IPS-18c (cell line): ENCODE results near the gene C12orf76.
"Not testable (repeated sequence)": the region's sequence is repeated elsewhere in the genome, so short reads cannot be mapped to it uniquely, and the experiment has no call there.

ENCODE experiments used
- H3K4me3 ChIP-seq: 2 replicates; pipeline ENCODE4 v1.7.0; 2013; ENCODE audit warnings: low read depth, mild to moderate bottlenecking, low read length, moderate library complexity; ENCODE audit not compliant: insufficient read depth
- H3K9me3 ChIP-seq: one replicate; pipeline ENCODE4 v1.6.1; 2013; ENCODE audit warnings: mild to moderate bottlenecking, low read length, moderate library complexity; ENCODE audit not compliant: control insufficient read depth, insufficient read depth

Gene C12orf76

DNA sequence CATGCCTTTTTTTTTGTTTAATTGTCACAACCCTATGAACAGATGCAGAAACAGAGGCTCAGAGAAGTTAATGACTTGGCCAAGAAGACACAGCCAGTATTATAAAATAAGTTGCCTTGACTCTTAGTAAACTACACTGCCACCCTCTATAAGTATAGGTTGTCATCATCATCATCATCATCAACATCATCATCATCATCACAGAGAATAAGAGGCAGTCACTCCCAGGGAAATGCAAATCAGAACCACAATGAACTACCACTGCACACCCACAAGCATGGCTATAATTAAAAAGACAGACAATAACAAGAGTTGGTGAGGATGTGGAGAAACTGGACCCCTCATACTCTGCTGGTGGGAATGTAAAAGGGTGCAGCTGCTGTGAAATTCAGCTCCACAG lies 23.2 kb upstream of the C12orf76 start:
- Histone ChIP-seq H3K4me3 (no peak overlapping the region), H3K9me3 (no peaks in the 10 kb centered on the region)

- Histone ChIP-seq H3K4me3 (no peak overlapping the region), H3K9me3 (no peaks in the 10 kb centered on the region)
These were observed 20.3 kb upstream of the C12orf76 start for GRCh38 chr12:110068654-110069053.

- not testable (repeated sequence) for H3K4me3 ChIP-seq, H3K9me3 ChIP-seq
These were observed 19.8 kb upstream of the C12orf76 start for GRCh38 chr12:110068115-110068514.

GRCh38 chr12:110067531-110067930 lies 19.2 kb upstream of the C12orf76 start:
- H3K9me3 ChIP-seq, result no peaks in the 10 kb centered on the region

DNA sequence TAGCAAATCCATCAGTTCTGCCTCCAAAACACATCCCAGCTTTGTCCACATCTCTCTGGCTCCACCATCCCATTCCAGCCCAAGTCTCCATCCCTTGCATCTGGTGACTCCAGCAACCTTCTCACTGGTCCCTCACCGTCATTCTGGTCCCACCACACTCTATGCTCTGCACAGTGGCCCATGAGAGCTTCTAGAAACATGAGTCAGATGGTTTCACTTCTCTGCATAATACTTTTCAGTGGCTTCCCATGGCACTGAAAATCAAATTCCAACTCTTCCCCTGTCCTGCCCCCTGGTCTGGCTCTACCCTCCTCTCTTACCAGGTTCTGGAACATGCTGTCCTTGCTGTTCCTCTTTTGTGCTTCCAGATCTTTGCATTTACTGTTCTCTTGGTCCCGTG lies 17.2 kb upstream of the C12orf76 start:
- H3K9me3 ChIP-seq, result no peaks in the 10 kb centered on the region
- no peak overlapping the region for H3K4me3 ChIP-seq

More at GRCh38 chr12:110067531-110067930, 19.2 kb upstream of the C12orf76 start:
- H3K4me3 ChIP-seq, result no peak overlapping the region

GRCh38 chr12:110062241-110062640 lies 13.9 kb upstream of the C12orf76 start:
- H3K9me3 ChIP-seq, result no peaks in the 10 kb centered on the region
- no peak overlapping the region for H3K4me3 ChIP-seq

DNA sequence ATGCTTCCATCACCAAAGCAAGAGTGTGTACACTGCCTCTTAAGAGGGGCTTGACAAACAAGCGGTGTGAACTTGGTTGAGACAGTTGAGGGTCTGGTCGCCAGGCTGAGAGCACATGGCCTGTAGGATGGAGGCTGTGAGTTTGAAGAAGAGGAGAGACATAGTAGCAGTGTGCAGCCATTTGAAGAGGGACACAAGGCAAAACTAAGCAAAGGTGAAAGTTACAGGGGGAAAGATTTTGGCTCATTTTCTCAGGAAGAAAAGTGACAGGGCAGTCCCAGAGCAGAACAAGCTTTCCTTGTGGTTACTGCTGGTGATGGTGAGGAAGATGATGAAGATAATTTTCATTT lies 11.3 kb upstream of the C12orf76 start:
- Histone ChIP-seq H3K4me3 (no peak overlapping the region), H3K9me3 (no peaks in the 10 kb centered on the region)

DNA sequence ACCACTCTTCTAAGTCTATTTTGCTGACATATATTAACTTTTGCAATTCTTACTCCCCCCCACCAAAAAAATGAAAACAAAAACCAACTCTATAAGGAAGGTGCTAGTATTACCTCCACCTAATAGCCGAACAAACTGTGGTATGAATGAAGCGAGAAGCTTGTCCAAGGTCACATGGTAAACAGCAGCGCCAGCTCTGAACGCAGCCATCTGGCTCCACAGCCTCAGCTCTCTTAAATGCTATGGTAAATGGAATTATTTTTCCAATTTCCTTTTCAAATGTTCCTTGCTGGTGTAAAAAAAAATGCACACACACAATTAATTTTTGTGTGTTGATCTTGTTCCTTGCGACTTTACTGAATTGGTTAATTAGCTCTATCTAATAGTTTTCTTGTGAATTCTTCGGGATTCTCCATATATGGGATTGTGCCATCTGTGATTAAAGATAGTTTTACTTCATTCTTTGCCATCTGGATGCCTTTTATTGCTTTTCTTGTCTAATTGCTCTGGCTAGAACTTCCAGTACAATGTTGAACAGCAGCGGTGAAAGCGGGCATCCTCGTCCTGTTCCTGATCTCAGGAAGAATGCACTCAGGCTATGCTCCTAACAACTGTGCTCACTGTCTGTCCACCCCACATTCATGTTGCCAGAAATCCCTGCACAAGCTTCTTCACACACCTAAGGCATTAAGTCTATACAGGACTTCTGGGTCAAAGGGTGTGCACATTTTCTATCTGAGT lies 10.7 kb upstream of the C12orf76 start:
- H3K4me3 ChIP-seq, result no peak overlapping the region
- H3K9me3 ChIP-seq, result no peaks in the 10 kb centered on the region

GRCh38 chr12:110056643-110057042 lies 8.3 kb upstream of the C12orf76 start:
- H3K9me3 ChIP-seq, H3K4me3 ChIP-seq: not testable (repeated sequence)

GRCh38 chr12:110055375-110056352 lies 7.3 kb upstream of the C12orf76 start:
- H3K4me3 ChIP-seq, H3K9me3 ChIP-seq: not testable (repeated sequence)

DNA sequence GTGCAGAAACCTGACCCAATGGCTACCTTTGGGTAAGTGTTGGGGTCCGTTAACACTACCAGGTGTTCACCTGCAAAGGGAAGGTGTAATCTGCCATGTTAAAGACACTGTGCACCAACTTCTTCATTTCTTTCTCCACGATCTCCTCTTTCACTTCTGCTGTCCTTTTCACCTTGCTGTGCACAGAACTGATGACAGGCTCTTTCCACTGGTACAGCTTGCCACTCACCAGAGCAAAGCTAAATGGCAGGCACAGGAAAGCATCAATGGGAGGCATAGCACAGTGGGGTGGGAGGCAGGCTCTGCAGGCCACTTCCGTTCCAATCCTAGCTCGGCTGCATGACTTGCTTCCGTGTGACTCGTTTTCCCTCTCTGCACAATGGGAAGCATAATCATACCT lies 2.6 kb upstream of the C12orf76 start:
- H3K4me3 ChIP-seq, result no peak overlapping the region
- H3K9me3 ChIP-seq, result no peaks in the 10 kb centered on the region

- not testable (repeated sequence) for H3K9me3 ChIP-seq, H3K4me3 ChIP-seq
These were observed 1.3 kb upstream of the C12orf76 start for GRCh38 chr12:110049666-110050065.

DNA sequence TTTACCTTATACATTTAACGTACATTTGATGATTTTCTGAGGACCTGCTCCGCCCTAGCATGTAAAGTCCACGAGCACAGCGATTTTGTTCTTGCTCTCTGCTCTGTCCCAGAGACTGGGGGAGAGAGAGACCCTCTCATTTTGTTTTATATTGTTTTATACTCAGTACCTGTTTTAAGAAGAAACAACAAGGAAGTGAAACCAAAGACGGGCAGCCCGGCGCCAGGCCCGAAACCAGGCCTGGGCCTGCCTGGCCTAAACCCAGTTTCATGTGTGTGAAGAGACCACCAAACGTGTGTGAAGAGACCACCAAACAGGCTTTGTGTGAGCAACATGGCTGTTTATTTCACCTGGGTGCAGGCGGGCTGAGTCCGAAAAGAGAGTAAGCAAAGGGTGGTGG lies 712 bp upstream of the C12orf76 start:
- H3K4me3 ChIP-seq, result peak overlapping the region; percentile 85; the same call in 1 of the 2 replicates
- H3K9me3 ChIP-seq, result not testable (repeated sequence)

DNA sequence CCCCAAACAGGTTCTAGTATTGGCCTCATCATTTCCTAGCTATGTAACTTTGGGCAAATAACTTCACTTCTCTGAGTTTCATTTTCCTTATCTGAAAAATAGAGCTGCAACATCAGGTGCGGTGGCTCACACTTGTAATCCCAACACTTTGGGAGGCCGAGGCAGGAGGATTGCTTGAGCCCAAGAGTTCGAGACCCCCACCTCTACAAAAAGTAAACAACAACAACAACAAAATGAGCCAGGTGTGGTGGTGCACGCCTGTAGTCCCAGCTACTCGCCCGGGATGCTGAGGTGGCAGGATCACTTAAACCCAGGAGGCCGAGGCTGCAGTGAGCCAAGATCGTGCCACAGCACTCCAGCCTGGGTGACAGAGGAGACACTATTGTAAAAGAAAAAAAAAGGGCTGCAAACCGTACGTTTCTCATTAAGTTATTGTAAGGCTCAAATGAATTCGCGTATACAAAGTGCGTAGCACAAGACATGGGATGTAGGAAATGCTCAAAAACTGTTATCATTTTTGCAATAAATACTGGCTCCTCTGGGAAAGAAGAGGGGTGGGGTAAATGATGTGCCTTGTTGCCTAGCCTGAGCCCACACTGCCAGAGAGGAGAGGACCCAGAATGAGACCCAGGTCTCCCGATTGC lies 903 bp downstream of the C12orf76 start:
- Histone ChIP-seq H3K9me3 (no peaks in the 10 kb centered on the region), H3K4me3 (peak overlapping the region; percentile 85)

- H3K9me3 ChIP-seq, result no peaks in the 10 kb centered on the region
- H3K4me3 ChIP-seq, result no peak overlapping the region
These were observed 1.7 kb downstream of the C12orf76 start for GRCh38 chr12:110046451-110047187.

GRCh38 chr12:110042264-110042663 lies 6.1 kb downstream of the C12orf76 start:
- H3K4me3 ChIP-seq, result no peak overlapping the region
- no peaks in the 10 kb centered on the region for H3K9me3 ChIP-seq

DNA sequence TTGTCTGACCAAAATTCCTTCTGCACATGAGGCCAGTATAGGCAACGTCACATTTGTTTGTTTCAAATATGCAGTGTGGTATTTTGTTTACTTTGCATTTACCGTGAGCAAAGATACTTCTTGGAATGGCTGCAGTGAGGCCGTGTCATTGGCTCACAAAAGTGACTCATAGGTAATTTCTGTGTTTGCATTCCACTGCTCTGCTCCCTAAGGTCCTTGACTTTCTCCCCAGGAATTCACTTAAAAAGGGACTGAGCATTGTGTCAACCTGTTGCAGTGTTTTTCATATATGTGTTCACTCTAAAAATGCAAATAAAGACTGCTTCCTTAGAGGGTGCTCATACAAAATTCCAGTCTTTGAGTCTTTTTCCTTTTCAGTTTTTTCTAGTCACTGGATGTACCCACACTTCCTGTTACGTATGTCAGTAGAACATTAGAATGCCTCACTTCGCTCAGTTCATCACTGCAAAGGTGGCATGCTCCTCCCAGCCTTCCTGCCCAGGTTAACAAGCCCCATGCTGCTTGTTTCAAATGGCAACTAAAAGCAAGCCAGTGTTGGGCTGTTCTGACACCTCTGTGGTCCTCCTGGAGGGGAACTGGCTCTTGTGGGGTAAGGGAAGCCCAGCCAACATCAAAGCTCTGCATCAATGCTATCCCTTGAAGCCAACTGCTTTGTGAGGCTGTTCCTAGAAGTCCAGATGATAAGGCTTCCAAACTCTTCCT lies 9.1 kb downstream of the C12orf76 start:
- H3K9me3 ChIP-seq, result no peaks in the 10 kb centered on the region

More for the DNA sequence above, 9.1 kb downstream of the C12orf76 start:
- no peak overlapping the region for H3K4me3 ChIP-seq
